ENCODE results near the gene LRRC28.
"Not testable (repeated sequence)": the region's sequence is repeated elsewhere in the genome, so short reads cannot be mapped to it uniquely, and the experiment has no call there.

The LRRC28 gene

DNA sequence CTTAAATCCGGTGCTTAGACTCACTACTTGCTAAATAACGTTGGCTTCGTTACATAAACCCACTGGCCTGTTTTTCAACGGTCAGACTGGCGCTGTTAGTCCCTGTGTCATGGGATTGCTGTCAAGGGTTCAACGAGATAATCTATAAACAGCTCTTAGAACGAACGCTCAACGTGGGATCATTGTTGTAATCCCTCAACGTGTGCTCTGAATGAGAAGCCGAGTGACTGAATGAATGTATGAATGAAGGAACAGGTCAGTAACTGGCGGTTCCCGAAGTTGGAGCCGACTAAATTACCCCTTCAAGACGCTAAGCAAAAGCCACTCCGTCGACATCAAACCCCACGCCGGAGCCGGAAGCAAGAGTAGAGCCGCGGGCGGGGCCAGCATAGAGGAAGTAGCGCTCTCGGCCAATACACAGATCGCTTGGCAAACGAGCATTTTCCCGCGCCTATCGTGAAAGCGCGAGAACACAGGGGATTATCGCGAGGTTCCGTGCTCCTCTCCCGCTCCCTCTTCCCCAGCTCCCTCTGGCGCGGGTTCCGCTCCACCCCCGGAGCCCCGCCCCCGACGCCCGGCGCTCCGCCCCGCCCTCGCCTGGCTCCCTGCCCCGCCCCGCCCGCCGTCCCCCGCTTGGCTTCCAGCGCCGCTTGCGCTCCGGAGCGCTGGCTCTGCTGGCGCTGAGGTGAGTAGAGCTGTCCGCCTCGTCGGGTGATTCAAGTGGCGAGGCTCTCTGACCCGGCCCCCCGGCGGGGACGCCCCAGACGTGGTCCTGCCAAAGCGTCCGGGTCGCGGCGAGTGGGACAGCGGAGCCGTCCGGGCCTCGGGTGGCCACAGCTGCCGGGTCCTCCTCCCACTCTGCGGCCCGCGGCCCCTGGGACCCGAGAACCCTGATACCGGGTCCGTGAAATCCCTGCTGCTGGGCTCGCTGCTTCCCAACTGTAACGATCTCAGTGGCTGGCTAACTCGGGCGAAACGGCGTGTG, at the start of gene LRRC28:
Gene LRRC28, plus strand, starts transcription at position 625 of the 985 bp plus-strand sequence. CDS start 4,477 bp downstream, outside the sequence.
- peak; percentile 99 for DNase-seq

DNA sequence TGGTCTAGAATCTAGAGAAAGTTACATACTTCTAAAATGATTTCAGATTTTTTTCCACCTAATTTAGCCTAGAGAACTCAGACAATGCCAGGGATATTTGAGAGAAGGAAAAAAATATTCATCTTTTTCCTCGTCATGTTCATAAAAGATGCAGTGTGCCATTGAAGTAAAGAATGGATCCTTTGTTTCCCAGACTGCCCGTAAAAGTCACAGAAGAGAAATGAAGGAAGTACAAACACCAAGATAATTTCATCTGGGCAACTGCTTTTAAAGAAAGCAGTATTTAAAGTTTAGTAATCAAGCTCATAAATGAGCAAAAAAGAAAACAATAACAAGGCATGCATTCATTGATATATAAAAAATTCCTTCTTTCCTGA, 49.1 kb upstream of the LRRC28 start:
- no peak for DNase-seq

DNA sequence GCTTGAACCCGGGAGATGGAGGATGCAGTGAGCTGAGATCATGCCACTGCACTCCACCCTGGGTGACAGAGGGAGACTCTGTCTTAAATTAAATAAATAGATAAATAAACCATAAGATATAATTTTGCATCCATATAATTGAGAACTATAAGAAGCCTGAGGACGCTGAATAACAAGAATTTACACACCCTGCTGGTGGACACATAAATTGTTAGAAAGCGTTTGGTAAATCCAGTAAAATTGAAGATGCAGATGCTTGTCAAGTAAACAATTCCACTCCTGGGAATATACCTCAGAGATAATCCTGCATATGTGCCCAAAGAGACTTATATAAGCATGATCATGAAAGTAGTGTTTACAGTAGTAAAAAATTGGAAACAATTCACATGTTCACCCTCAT, 43.6 kb upstream of the LRRC28 start:
- DNase-seq = no peak

DNA sequence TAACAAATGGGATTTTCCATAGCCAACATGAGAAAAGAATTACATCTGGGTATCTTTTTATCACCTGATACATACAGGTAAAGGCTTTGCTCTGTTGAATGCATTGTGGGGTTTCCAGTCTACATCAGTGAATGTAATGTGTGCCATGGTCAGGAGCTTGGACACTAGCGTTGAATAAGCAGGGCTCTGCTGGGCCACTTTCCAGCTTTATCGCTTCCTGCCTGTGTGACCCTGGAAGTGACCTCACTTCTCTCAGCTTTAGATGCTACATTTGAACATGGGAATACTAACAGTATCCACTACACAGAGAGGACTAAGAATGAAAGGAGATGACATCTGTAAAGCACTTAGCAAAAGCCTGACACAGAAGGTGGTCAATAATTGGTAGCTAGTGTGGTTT, 42.0 kb upstream of the LRRC28 start:
- DNase-seq = no peak

GRCh38 chr15:99210334-99210733, 40.9 kb upstream of the LRRC28 start:
- DNase-seq = no peak

- DNase-seq = peak; percentile 34
Measured at GRCh38 chr15:99211926-99212325, 39.4 kb upstream of the LRRC28 start.

- peak; percentile 77 for DNase-seq
Measured at GRCh38 chr15:99212406-99212805, 38.9 kb upstream of the LRRC28 start.

DNA sequence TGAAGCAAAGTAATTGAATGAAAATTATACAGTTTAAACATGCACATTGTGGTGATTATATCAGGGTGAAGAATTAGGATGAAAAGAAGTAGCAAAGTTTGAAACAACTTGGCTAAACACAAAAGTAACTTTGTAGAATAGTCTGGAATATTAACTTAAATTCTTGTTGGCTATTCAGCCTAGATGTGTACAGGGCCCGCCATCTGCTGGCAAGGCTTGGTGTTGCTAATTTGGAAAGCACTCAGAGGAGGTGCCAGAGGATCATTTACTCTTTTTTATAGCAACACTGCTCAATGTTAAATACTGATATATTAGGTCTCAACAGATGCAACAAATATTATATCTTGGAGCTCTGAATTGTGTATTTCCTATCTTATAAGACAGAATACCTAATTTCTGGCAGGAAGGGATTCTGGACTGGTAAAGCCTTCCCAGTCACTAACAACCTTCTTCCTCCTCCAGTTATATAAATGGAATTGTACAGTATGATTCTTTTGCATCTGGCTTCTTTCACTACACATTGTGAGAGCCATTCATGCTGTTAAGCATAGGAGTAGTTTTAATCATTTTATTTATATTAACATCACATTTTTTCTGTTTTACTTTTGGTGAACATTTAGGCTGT, 38.0 kb upstream of the LRRC28 start:
- peak; percentile 63 for DNase-seq

DNA sequence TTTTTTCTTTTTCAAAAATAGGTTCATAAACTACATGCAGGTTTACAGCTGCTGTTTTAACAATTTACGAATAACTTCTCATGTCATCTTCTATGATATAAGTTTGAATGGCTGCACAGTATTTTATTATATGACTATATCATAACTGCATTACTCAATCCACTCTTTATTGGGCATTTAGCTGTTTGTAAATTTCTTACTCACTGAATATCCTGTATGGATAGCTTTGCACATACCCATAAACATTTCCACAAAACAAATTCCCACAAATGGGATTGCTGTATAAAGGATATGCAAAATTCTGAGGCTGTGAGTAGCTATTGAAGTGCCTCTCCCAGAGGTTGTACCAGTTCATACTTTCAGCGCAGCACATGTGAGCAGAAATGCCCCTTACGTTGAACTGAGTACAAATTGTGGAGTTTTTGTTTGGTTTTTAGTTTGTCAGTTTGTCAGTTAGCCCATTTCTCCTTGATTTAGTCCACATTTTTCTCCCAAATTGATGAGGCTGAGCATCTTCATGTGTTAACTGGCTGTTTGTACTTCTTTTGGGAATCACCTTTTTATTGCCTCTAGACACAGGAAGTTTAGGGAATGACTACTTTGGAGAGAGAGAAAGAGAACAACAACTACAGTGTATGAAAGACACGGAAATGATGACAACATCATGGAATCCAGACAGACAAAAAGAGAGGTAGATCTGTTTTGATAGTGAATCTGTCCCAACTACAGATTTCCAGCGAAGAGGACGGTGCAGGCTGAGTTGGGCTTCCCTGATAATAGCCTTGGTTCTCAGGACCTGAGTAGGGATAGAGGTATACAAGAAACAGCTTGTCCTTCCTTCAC, 26.7 kb upstream of the LRRC28 start:
- no peak for DNase-seq

- DNase-seq = no peak
Measured at GRCh38 chr15:99226802-99227201, 24.5 kb upstream of the LRRC28 start.

- DNase-seq = no peak
Measured at GRCh38 chr15:99228120-99228770, 23.0 kb upstream of the LRRC28 start.

- DNase-seq = no peak
Measured at GRCh38 chr15:99230867-99231266, 20.4 kb upstream of the LRRC28 start.

- no peak for DNase-seq
Measured at GRCh38 chr15:99232740-99233139, 18.5 kb upstream of the LRRC28 start.

- not testable (repeated sequence) for DNase-seq
Measured at GRCh38 chr15:99234160-99234559, 17.1 kb upstream of the LRRC28 start.

DNA sequence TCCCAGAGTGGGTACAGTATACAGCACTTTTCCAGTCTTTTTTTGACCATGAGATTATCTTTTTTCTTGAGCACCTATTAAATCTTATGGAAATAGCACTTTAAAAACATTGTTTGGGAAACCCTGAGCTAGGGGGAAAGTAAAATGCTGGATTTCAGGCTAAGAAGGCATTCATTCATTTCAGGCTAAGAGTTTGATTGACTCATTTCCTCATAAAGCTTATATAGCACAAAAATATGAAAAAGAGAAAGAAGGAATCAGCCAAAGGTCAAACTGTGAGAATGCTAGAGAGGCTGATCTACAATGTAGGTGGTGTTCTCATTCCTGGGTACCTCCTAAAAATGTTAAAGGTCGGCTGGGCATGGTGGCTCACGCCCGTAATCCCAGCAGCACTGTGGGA, 12.4 kb upstream of the LRRC28 start:
- DNase-seq = no peak

GRCh38 chr15:99239545-99240198, 11.6 kb upstream of the LRRC28 start:
- peak; percentile 36 for DNase-seq

- no peak for DNase-seq
Measured at GRCh38 chr15:99241752-99242151, 9.5 kb upstream of the LRRC28 start.

DNA sequence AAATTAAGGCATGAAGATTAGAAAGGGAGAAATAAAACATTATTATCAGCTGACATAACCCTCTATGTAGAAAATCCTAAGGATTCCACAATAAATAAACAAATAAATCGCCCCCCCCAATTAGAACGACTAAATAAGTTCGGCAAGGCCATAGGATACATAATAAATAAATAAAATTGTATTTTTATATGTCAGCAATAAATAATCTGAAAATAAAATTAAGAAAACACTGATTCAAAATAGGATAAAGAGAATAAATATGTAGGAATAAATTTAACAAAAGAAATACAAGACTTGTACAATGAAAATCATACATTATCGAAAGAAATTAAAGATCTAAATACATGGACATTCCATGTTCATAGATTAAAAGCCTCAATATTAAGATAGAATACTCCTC, 7.0 kb upstream of the LRRC28 start:
- no peak for DNase-seq

GRCh38 chr15:99247062-99247461, 4.2 kb upstream of the LRRC28 start:
- no peak for DNase-seq

- no peak for DNase-seq
Measured at GRCh38 chr15:99248000-99248715, 3.1 kb upstream of the LRRC28 start.

GRCh38 chr15:99249270-99249841, 1.9 kb upstream of the LRRC28 start, which contains the start of gene TTC23:
Gene TTC23 (minus strand): TSS chr15:99249581. CDS start chr15:99228712, 20,869 bp downstream.
- peak; percentile 90 for DNase-seq

Measured in EL (cell line).